ENCODE results near the gene KATNAL2. TPM values are rescaled to one million over a fixed set of nuclear protein-coding genes. Genes with fewer than 3 reads are reported as not detected.
"Not testable (repeated sequence)": the region's sequence is repeated elsewhere in the genome, so short reads cannot be mapped to it uniquely, and the experiment has no call there.

The KATNAL2 gene
- total RNA-seq, 1 donor from 2014 or later, result 0.73 TPM

- intact Hi-C loops (cut with micrococcal nuclease), result not testable (repeated sequence)
Measured at GRCh38 chr18:47030887-47031286, 113.5 kb downstream of the KATNAL2 start.

- intact Hi-C loops (cut with micrococcal nuclease), result no loop called here
Measured at GRCh38 chr18:47032945-47033344, 115.5 kb downstream of the KATNAL2 start.

GRCh38 chr18:47034591-47034990 is 117.2 kb downstream of the KATNAL2 start:
- intact Hi-C loops (cut with micrococcal nuclease), result not testable (repeated sequence)

GRCh38 chr18:47035156-47035671 is 117.8 kb downstream of the KATNAL2 start, which contains the start of gene ELOA2:
Gene ELOA2, minus strand, starts transcription at chr18:47035621. Its CDS starts 357 bp downstream, at chr18:47035264.
- intact Hi-C loops (cut with micrococcal nuclease), result no loop called here

- intact Hi-C loops (cut with micrococcal nuclease), result no loop called here
Measured at GRCh38 chr18:47036298-47036874, 119.0 kb downstream of the KATNAL2 start.

- intact Hi-C loops (cut with micrococcal nuclease), result no loop called here
Measured at GRCh38 chr18:47036927-47037578, 119.7 kb downstream of the KATNAL2 start.

GRCh38 chr18:47040982-47041381 is 123.6 kb downstream of the KATNAL2 start:
- intact Hi-C loops (cut with micrococcal nuclease), result no loop called here

- intact Hi-C loops (cut with micrococcal nuclease), result loop anchor here (5.0 kb wide), 1 partner anchor 702 kb away; no protein-coding TSS in a partner anchor
Measured at GRCh38 chr18:47050468-47050867, 133.1 kb downstream of the KATNAL2 start.

GRCh38 chr18:47054369-47054768 is 137.0 kb downstream of the KATNAL2 start:
- intact Hi-C loops (cut with micrococcal nuclease), result loop anchor here (5.0 kb wide), 1 partner anchor 698 kb away; no protein-coding TSS in a partner anchor

GRCh38 chr18:47062471-47062870 is 145.1 kb downstream of the KATNAL2 start:
- intact Hi-C loops (cut with micrococcal nuclease), result no loop called here

GRCh38 chr18:47063096-47063495 is 145.7 kb downstream of the KATNAL2 start:
- intact Hi-C loops (cut with micrococcal nuclease), result no loop called here

- intact Hi-C loops (cut with micrococcal nuclease), result no loop called here
Measured at GRCh38 chr18:47067648-47068047, 150.2 kb downstream of the KATNAL2 start.

GRCh38 chr18:47075098-47075883 is 157.9 kb downstream of the KATNAL2 start:
- intact Hi-C loops (cut with micrococcal nuclease), result no loop called here

GRCh38 chr18:47077111-47077510 is 159.7 kb downstream of the KATNAL2 start:
- intact Hi-C loops (cut with micrococcal nuclease), result no loop called here

GRCh38 chr18:47080872-47081271 is 163.5 kb downstream of the KATNAL2 start:
- intact Hi-C loops (cut with micrococcal nuclease), result no loop called here

GRCh38 chr18:47081578-47081977 is 164.2 kb downstream of the KATNAL2 start:
- intact Hi-C loops (cut with micrococcal nuclease), result no loop called here

- intact Hi-C loops (cut with micrococcal nuclease), result no loop called here
Measured at GRCh38 chr18:47087676-47088075, 170.3 kb downstream of the KATNAL2 start.

GRCh38 chr18:47095810-47096209 is 178.4 kb downstream of the KATNAL2 start:
- intact Hi-C loops (cut with micrococcal nuclease), result no loop called here

GRCh38 chr18:47100212-47100831 is 182.9 kb downstream of the KATNAL2 start:
- intact Hi-C loops (cut with micrococcal nuclease), result loop anchor here (1.0 kb wide), 3 partner anchors 50 to 649 kb away; partner anchors contain the start of gene HDHD2

GRCh38 chr18:47108373-47108772 is 191.0 kb downstream of the KATNAL2 start:
- intact Hi-C loops (cut with micrococcal nuclease), result no loop called here

- intact Hi-C loops (cut with micrococcal nuclease), result no loop called here
Measured at GRCh38 chr18:47108998-47109405, 191.6 kb downstream of the KATNAL2 start.

Data from T-helper 2 cell treated with Interferon-gamma antibody and Interleukin-4, amounts not matched to agents 100 ng/mL and 5 ng/mL, for 36 hours (primary cell).